Gastrocnemius medialis (tissue), 4 donors: ENCODE measurements around the gene PKNOX2. TPM values are rescaled to one million over a fixed set of nuclear protein-coding genes. Genes with fewer than 3 reads are reported as not detected.

Source experiments
- ATAC-seq, 2 donors: fragments of 150-250 bp; one replicate each; pipeline ENCODE4 v1.9.1; 2016
- DNase-seq, 2 donors: peaks; one replicate each; pipeline ENCODE4 v3.0.0-alpha.2; 2019
- H3K27ac ChIP-seq, 4 donors: fragments of 200-600 bp; sonication (generic); 1 replicate in 1 of 4; 2 replicates in 3 of 4; pipeline ENCODE4 v1.5.1; 2016 to 2018; ENCODE audit warnings: mild to moderate bottlenecking in 2 of 4, moderate library complexity in 1 of 4
- H3K27me3 ChIP-seq, 3 donors: fragments of 200-600 bp; sonication (generic) in 2 of 3; 1 replicate in 1 of 3; 2 replicates in 2 of 3; pipeline versions ENCODE4 v1.5.1 to v1.6.0; 2016 to 2019; ENCODE audit warnings: mild to moderate bottlenecking in 1 of 3, moderate library complexity in 1 of 3
- H3K36me3 ChIP-seq, 2 donors: fragments of 200-600 bp; sonication (generic) in 1 of 2; one replicate each; pipeline ENCODE4 v1.5.1; 2017 to 2018
- H3K4me1 ChIP-seq, 2 donors: fragments of 200-600 bp; sonication (generic) in 1 of 2; one replicate each; pipeline ENCODE4 v1.5.1; 2016 to 2017; ENCODE audit warnings: mild to moderate bottlenecking in 2 of 2
- H3K4me3 ChIP-seq, 4 donors: fragments of 200-600 bp; sonication (generic) in 3 of 4; 1 replicate in 1 of 4; 2 replicates in 3 of 4; pipeline ENCODE4 v1.5.1; 2016 to 2019; ENCODE audit warnings: mild to moderate bottlenecking in 2 of 4
- H3K9me3 ChIP-seq, 3 donors: fragments of 200-600 bp; sonication (generic) in 2 of 3; 1 replicate in 1 of 3; 2 replicates in 2 of 3; pipeline ENCODE4 v1.5.1; 2016 to 2019
- CTCF ChIP-seq, 5 experiments: fragments of 450-650 bp in 3 of 5; fragments of 200-600 bp in 2 of 5; sonication (generic) in 2 of 5; IDR thresholded peaks in 4 of 5; conservative IDR thresholded peaks in 1 of 5; 1 replicate in 4 of 5; 2 replicates in 1 of 5; pipeline ENCODE4 v1.5.1; 2016 to 2019; ENCODE audit warnings: antibody characterized with exemption in 5 of 5, mild to moderate bottlenecking in 3 of 5, moderate library complexity in 3 of 5
- POLR2A ChIP-seq, 2 donors: fragments of 450-650 bp; IDR thresholded peaks; one replicate each; pipeline ENCODE4 v1.6.1; 2017; ENCODE audit warnings: antibody characterized with exemption in 2 of 2, mild to moderate bottlenecking in 2 of 2, moderate library complexity in 2 of 2
- in situ Hi-C, 4 donors: fragments of 200-750 bp; cut with MboI; loops; one replicate each; pipeline versions ENCODE4 v1.15.0 to v1.8.0; 2017; ENCODE audit warnings: low sequenced_read_pairs in 4 of 4
- intact Hi-C: fragments of 100-400 bp; cut with DNase I; formaldehyde crosslinking; loops from one replicate; pipeline ENCODE4 v1.15.1; 2023; ENCODE audit warnings: low total_unique reads
- total RNA-seq, 4 donors: library from RNA; depleted of rRNA; stranded (reverse); fragments of >200 nt; gene quantifications; one replicate each; pipeline versions ENCODE4 v1.1.0 to v1.2.3, GENCODE V29; 2016

PKNOX2 gene
- total RNA-seq, 4 donors from 2014 or later: 3.7 to 11.7 (median 6.0) TPM

DNA sequence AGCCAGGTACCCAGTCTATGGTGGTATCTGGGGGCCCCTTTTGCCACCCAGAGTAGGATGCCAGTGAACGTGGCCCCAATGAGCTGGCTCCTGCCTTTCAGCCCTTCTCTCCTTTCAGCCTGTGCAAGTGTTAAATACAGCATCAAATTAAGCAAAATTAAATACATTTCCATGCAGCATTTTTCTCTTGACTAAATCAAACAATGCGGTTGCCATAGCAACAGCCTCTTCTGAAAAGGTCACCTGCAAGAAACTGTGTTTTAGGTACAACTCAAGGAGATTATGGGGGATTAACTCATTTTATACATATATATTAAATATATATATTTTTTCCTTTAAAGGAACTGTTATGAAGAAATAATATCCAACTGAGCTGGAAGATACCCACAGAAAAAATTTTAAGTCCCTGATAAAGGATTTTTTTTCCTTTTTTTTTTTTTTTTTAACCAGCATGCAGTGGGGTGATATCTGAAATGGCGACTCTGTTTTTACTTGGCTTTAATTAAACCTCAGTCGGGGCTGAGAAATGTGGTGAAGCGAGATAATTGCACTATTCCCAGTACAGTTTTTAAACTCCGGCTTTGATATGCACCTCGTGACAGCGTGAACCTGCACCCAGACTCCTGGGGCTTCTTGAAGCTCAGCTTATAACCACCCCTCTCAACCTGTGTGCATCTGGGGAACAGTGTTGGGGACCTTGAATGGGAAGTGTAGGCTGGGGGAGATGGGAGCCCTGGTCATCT lies 115.3 kb downstream of the PKNOX2 start:
- intact Hi-C loops (loop anchor here (5.0 kb wide), 2 partner anchors 113 to 122 kb away; no protein-coding TSS in a partner anchor), in situ Hi-C loops (no loop called here)
- TF ChIP-seq CTCF (IDR thresholded peaks at IDR 0.05 in 4 of 5, conservative IDR thresholded peaks at IDR 0.05 in 1 of 5): no peak
- TF ChIP-seq POLR2A (IDR thresholded peaks at IDR 0.05): no peak
- no peak overlapping the region for H3K4me3 ChIP-seq
- H3K9me3 ChIP-seq: no peaks in the 10 kb centered on the region
- no peak for DNase-seq
- H3K27ac ChIP-seq: no peak overlapping the region
- H3K36me3 ChIP-seq: no peaks in the 10 kb centered on the region
- H3K4me1 ChIP-seq: peaks cover 32 to 33% of the 10 kb centered on the region in 2 donors
- ATAC-seq: no peak
- H3K27me3 ChIP-seq: no peaks in the 10 kb centered on the region

- DNase-seq: no peak
- Histone ChIP-seq H3K4me1 (peaks cover 32 to 33% of the 10 kb centered on the region in 2 donors), H3K36me3 (no peaks in the 10 kb centered on the region), H3K27me3 (no peaks in the 10 kb centered on the region), H3K27ac (no peak overlapping the region), H3K9me3 (no peaks in the 10 kb centered on the region), H3K4me3 (no peak overlapping the region)
- no peak for ATAC-seq
- TF ChIP-seq POLR2A (IDR thresholded peaks at IDR 0.05) (no peak), CTCF (IDR thresholded peaks at IDR 0.05 in 4 of 5, conservative IDR thresholded peaks at IDR 0.05 in 1 of 5) (no peak)
- intact Hi-C loops (loop anchor here (5.0 kb wide), 2 partner anchors 113 to 122 kb away; no protein-coding TSS in a partner anchor), in situ Hi-C loops (no loop called here)
Observed at GRCh38 chr11:125280646-125281045, 116.1 kb downstream of the PKNOX2 start.

GRCh38 chr11:125281831-125282595 lies 117.5 kb downstream of the PKNOX2 start:
- no peaks in the 10 kb centered on the region for H3K36me3 ChIP-seq
- no peak overlapping the region for H3K4me3 ChIP-seq
- intact Hi-C loops: loop anchor here (2.0 to 5.0 kb wide), 3 partner anchors 63 to 120 kb away; no protein-coding TSS in a partner anchor
- ATAC-seq (peak; percentile 15 to 36), DNase-seq (no peak)
- no peaks in the 10 kb centered on the region for H3K27me3 ChIP-seq
- TF ChIP-seq CTCF (IDR thresholded peaks at IDR 0.05 in 4 of 5, conservative IDR thresholded peaks at IDR 0.05 in 1 of 5) (no peak), POLR2A (IDR thresholded peaks at IDR 0.05) (no peak)
- in situ Hi-C loops: no loop called here
- H3K27ac ChIP-seq: peak overlapping the region in 3 of 4 donors; percentile 29 to 61 (median 49)
- peaks cover 32 to 33% of the 10 kb centered on the region in 2 donors for H3K4me1 ChIP-seq
- H3K9me3 ChIP-seq: no peaks in the 10 kb centered on the region

- peak overlapping the region in 3 of 4 donors; percentile 29 to 61 (median 49) for H3K27ac ChIP-seq
- ATAC-seq: peak; percentile 87 to 91
- TF ChIP-seq POLR2A (IDR thresholded peaks at IDR 0.05) (no peak), CTCF (IDR thresholded peaks at IDR 0.05 in 4 of 5, conservative IDR thresholded peaks at IDR 0.05 in 1 of 5) (no peak)
- H3K36me3 ChIP-seq: no peaks in the 10 kb centered on the region
- intact Hi-C loops: loop anchor here (2.0 to 5.0 kb wide), 3 partner anchors 62 to 120 kb away; no protein-coding TSS in a partner anchor
- H3K4me3 ChIP-seq: no peak overlapping the region
- no peak for DNase-seq
- in situ Hi-C loops: no loop called here
- peaks cover 32 to 39% of the 10 kb centered on the region in 2 donors for H3K4me1 ChIP-seq
- no peaks in the 10 kb centered on the region for H3K27me3 ChIP-seq
- no peaks in the 10 kb centered on the region for H3K9me3 ChIP-seq
Observed at GRCh38 chr11:125282596-125282914, 118.0 kb downstream of the PKNOX2 start.
